ENCODE measurements around the gene SRSF5. TPM values are rescaled to one million over a fixed set of nuclear protein-coding genes. Genes with fewer than 3 reads are reported as not detected.

Gene SRSF5
- total and polyA plus RNA-seq, 2 of the 13 experiments (the other 11 are each of a cell fraction or from before 2014, with no cell fraction given), result 189 to 277 TPM

GRCh38 chr14:69786603-69787002 is 19.7 kb downstream of the SRSF5 start:
- DNase-seq (ENCODE audit: low spot score), result no peak
- in situ Hi-C loops (cut with HindIII; ENCODE audit: extremely low pct_ligation_motif_present, low pct_unique_long_range_greater_than_20kb) (no loop called here), intact Hi-C loops (cut with micrococcal nuclease; ENCODE audit: unreplicated experiment) (no loop called here)
- Histone ChIP-seq H3K4me3 (replicated peaks in 1 of 3; ENCODE audit: insufficient read depth in 1 of 3, low read depth in 2 of 3, low read length in 3 of 3) (no peak overlapping the region), H3K27ac (ENCODE audit: extremely low read length, insufficient read depth, low read length) (no peak overlapping the region), H3K9me3 (ENCODE audit: low read length) (no peaks in the 10 kb centered on the region), H4K20me1 (ENCODE audit: insufficient read depth, low read length) (no peaks in the 10 kb centered on the region), H3K4me1 (ENCODE audit: insufficient read depth, low read length) (peaks cover 19% of the 10 kb centered on the region), H3K4me2 (ENCODE audit: low read depth, low read length) (no peak overlapping the region), H3K9ac (ENCODE audit: insufficient read depth, low read depth, low read length) (no peak overlapping the region), H2AFZ (ENCODE audit: low read length) (no peak overlapping the region), H3K79me2 (ENCODE audit: insufficient read depth, low read length) (no peaks in the 10 kb centered on the region), H3K36me3 (replicated peaks in 1 of 2; ENCODE audit: control insufficient read depth in 1 of 2, insufficient read depth in 2 of 2, low read length in 2 of 2) (no peaks in the 10 kb centered on the region; a peak in 1 of 5 replicates), H3K27me3 (ENCODE audit: control insufficient read depth in 1 of 2, insufficient read depth in 2 of 2, low read length in 2 of 2) (no peaks in the 10 kb centered on the region)
- ChIA-PET CTCF (ENCODE audit: low intra/inter-chr PET ratio, low total read pairs) (no interaction called here), POLR2A (interaction anchor here (1.0 kb wide), 1 partner anchor 13 kb away, joined by 3 read pairs; no protein-coding TSS in a partner anchor)
- TF ChIP-seq EEA1 (CRISPR knock-in tag; IDR thresholded peaks at IDR 0.05; ENCODE audit: borderline replicate concordance) (no peak), SSRP1 (CRISPR knock-in tag; IDR thresholded peaks at IDR 0.05) (no peak), CC2D1A (CRISPR knock-in tag; IDR thresholded peaks at IDR 0.05) (no peak), ZNF780A (CRISPR knock-in tag; IDR thresholded peaks at IDR 0.05) (no peak), ZNF367 (CRISPR knock-in tag; IDR thresholded peaks at IDR 0.05; ENCODE audit: borderline replicate concordance) (no peak), ZFP41 (CRISPR knock-in tag; IDR thresholded peaks at IDR 0.05; ENCODE audit: borderline replicate concordance) (no peak), MAFK (conservative IDR thresholded peaks at IDR 0.05 in 1 of 2, IDR thresholded peaks at IDR 0.05 in 1 of 2; ENCODE audit: low read length in 2 of 2) (peak; percentile 89 to 92), ATM (IDR thresholded peaks at IDR 0.05; ENCODE audit: borderline replicate concordance) (no peak), MAFF (IDR thresholded peaks at IDR 0.05; ENCODE audit: low read depth, low read length) (peak; percentile 89), NCOA5 (CRISPR knock-in tag; IDR thresholded peaks at IDR 0.05) (no peak)
- ATAC-seq, result no peak
- no peak for FAIRE-seq
- no TSS peak for BruUV-seq (replicated peaks)
- WGBS (ENCODE audit: low lambda C conversion rate), result 87% methylated on average over 2 of the region's 3 CpGs

GRCh38 chr14:69789118-69789640 is 22.2 kb downstream of the SRSF5 start:
- BruUV-seq (replicated peaks), result no TSS peak
- ATAC-seq (no peak), DNase-seq (ENCODE audit: low spot score) (no peak), FAIRE-seq (no peak)
- Histone ChIP-seq H2AFZ (ENCODE audit: low read length) (no peak overlapping the region), H4K20me1 (ENCODE audit: insufficient read depth, low read length) (no peaks in the 10 kb centered on the region), H3K36me3 (replicated peaks in 1 of 2; ENCODE audit: control insufficient read depth in 1 of 2, insufficient read depth in 2 of 2, low read length in 2 of 2) (no peaks in the 10 kb centered on the region), H3K79me2 (ENCODE audit: insufficient read depth, low read length) (no peaks in the 10 kb centered on the region), H3K4me3 (replicated peaks in 1 of 3; ENCODE audit: insufficient read depth in 1 of 3, low read depth in 2 of 3, low read length in 3 of 3) (no peak overlapping the region), H3K9ac (ENCODE audit: insufficient read depth, low read depth, low read length) (no peak overlapping the region), H3K9me3 (ENCODE audit: low read length) (no peaks in the 10 kb centered on the region), H3K27me3 (ENCODE audit: control insufficient read depth in 1 of 2, insufficient read depth in 2 of 2, low read length in 2 of 2) (no peaks in the 10 kb centered on the region), H3K4me1 (ENCODE audit: insufficient read depth, low read length) (peaks cover 42% of the 10 kb centered on the region), H3K4me2 (ENCODE audit: low read depth, low read length) (no peak overlapping the region), H3K27ac (ENCODE audit: extremely low read length, insufficient read depth, low read length) (no peak overlapping the region)
- CTCF ChIA-PET (ENCODE audit: low intra/inter-chr PET ratio, low total read pairs), result no interaction called here
- POLR2A ChIA-PET, result no interaction called here
- in situ Hi-C loops (cut with HindIII; ENCODE audit: extremely low pct_ligation_motif_present, low pct_unique_long_range_greater_than_20kb) (no loop called here), intact Hi-C loops (cut with micrococcal nuclease; ENCODE audit: unreplicated experiment) (no loop called here)
- no peak for TF ChIP-seq DNMT3B (CRISPR knock-in tag; conservative IDR thresholded peaks at IDR 0.05)
- TF ChIP-seq MLXIP (CRISPR knock-in tag; IDR thresholded peaks at IDR 0.05; ENCODE audit: borderline replicate concordance), result no peak
- no peak for TF ChIP-seq PAWR (CRISPR knock-in tag; IDR thresholded peaks at IDR 0.05; ENCODE audit: borderline replicate concordance)
- no peak for TF ChIP-seq RFXANK (CRISPR knock-in tag; IDR thresholded peaks at IDR 0.05)
- no peak for TF ChIP-seq ISL2 (CRISPR knock-in tag; IDR thresholded peaks at IDR 0.05)
- TF ChIP-seq ZNF552 (CRISPR knock-in tag; IDR thresholded peaks at IDR 0.05; ENCODE audit: borderline replicate concordance), result no peak
- TF ChIP-seq NRL (CRISPR knock-in tag; IDR thresholded peaks at IDR 0.05; ENCODE audit: borderline replicate concordance), result no peak
- no peak for TF ChIP-seq ZNF580 (CRISPR knock-in tag; IDR thresholded peaks at IDR 0.05; ENCODE audit: borderline replicate concordance, low read depth)

Data from HepG2 (cell line).